H1 (cell line): ENCODE data around the gene NSUN7.

Experiments
- CBX5 ChIP-seq: fragments of 300-800, 300-1000 bp; sonication (generic); IDR thresholded peaks from 2 replicates; pipeline ENCODE4 v1.7.1; 2016; ENCODE audit warnings: antibody characterized with exemption, low read length, low read depth
- CEBPB ChIP-seq: IDR thresholded peaks from 2 replicates; pipeline ENCODE4 v1.6.1; 2012; ENCODE audit warnings: low read depth, low read length
- CTCF ChIP-seq, 3 experiments: IDR thresholded peaks; 1 replicate in 2 of 3; 2 replicates in 1 of 3; pipeline versions ENCODE4 v1.5.1 to v1.6.1; 2011; ENCODE audit warnings: low read length in 3 of 3, mild to moderate bottlenecking in 3 of 3, inconsistent platforms in 2 of 3, low read depth in 1 of 3, moderate library complexity in 1 of 3; ENCODE audit not compliant: insufficient read depth in 1 of 3; ENCODE audit errors: control extremely low read depth in 1 of 3
- KDM1A ChIP-seq: fragments of 200-600, 300-600 bp; sonication (generic); IDR thresholded peaks from 2 replicates; pipeline ENCODE4 v1.7.1; 2016; ENCODE audit warnings: mild to moderate bottlenecking, low read length, borderline replicate concordance
- MAX ChIP-seq: IDR thresholded peaks from 2 replicates; pipeline ENCODE4 v1.6.1; 2012; ENCODE audit warnings: inconsistent platforms
- POLR2A ChIP-seq, 2 experiments: IDR thresholded peaks; 1 replicate in 1 of 2; 2 replicates in 1 of 2; pipeline ENCODE4 v1.6.1; 2011; ENCODE audit warnings: low read depth in 2 of 2, low read length in 2 of 2, mild to moderate bottlenecking in 2 of 2; ENCODE audit errors: control extremely low read depth in 1 of 2
- RXRA ChIP-seq: IDR thresholded peaks from 2 replicates; pipeline ENCODE4 v1.6.1; 2011; ENCODE audit warnings: low read depth, mild to moderate bottlenecking, low read length, moderate library complexity; ENCODE audit not compliant: insufficient read depth
- SIN3A ChIP-seq, 2 experiments: IDR thresholded peaks in 1 of 2; conservative IDR thresholded peaks in 1 of 2; 2 replicates each; pipeline ENCODE4 v1.6.1; 2011 to 2012; ENCODE audit warnings: low read length in 2 of 2, improper control_type of control experiment in 1 of 2, low read depth in 1 of 2, mild to moderate bottlenecking in 1 of 2
- YY1 ChIP-seq: IDR thresholded peaks from 2 replicates; pipeline ENCODE4 v1.6.1; 2011; ENCODE audit warnings: low read depth, mild to moderate bottlenecking, low read length

GRCh38 chr4:40702137-40702799 is 47.5 kb upstream of the NSUN7 start:
- no peak for TF ChIP-seq POLR2A (IDR thresholded peaks at IDR 0.05; ENCODE audit: control extremely low read depth in 1 of 2, low read depth in 2 of 2, low read length in 2 of 2)
- TF ChIP-seq MAX = no peak
- no peak for TF ChIP-seq CTCF (IDR thresholded peaks at IDR 0.05; ENCODE audit: control extremely low read depth in 1 of 3, insufficient read depth in 1 of 3, low read depth in 1 of 3, low read length in 3 of 3)
- no peak for TF ChIP-seq CBX5
- TF ChIP-seq YY1 = no peak
- no peak for TF ChIP-seq CEBPB
- TF ChIP-seq RXRA = no peak
- no peak for TF ChIP-seq SIN3A (conservative IDR thresholded peaks at IDR 0.05 in 1 of 2, IDR thresholded peaks at IDR 0.05 in 1 of 2; ENCODE audit: low read depth in 1 of 2, low read length in 2 of 2)
- TF ChIP-seq KDM1A = no peak
